ENCODE results near the gene OR2J2. TPM values are rescaled to one million over a fixed set of nuclear protein-coding genes. Genes with fewer than 3 reads are reported as not detected.
"Not testable (repeated sequence)": the region's sequence is repeated elsewhere in the genome, so short reads cannot be mapped to it uniquely, and the experiment has no call there.

OR2J2 gene
- polyA plus RNA-seq, 1 experiment: not detected

GRCh38 chr6:29216528-29216927 is 45.8 kb downstream of the OR2J2 start:
- POLR2A ChIA-PET: no interaction called here
- H3K36me3 ChIP-seq (ENCODE audit: control insufficient read depth, insufficient read depth, low read length): no peaks in the 10 kb centered on the region
- no peak for DNase-seq (ENCODE audit: low read depth)
- H3K4me3 ChIP-seq (ENCODE audit: low read depth, low read length): no peak overlapping the region
- CTCF ChIA-PET: no interaction called here
- no peaks in the 10 kb centered on the region for H3K27me3 ChIP-seq (ENCODE audit: control insufficient read depth, insufficient read depth, low read length)
- TF ChIP-seq CTCF (IDR thresholded peaks at IDR 0.05; ENCODE audit: insufficient read depth, low read depth, low read length): no peak

GRCh38 chr6:29217242-29217641 is 46.5 kb downstream of the OR2J2 start:
- POLR2A ChIA-PET; DNase-seq (ENCODE audit: low read depth); CTCF ChIA-PET: not testable (repeated sequence)

DNA sequence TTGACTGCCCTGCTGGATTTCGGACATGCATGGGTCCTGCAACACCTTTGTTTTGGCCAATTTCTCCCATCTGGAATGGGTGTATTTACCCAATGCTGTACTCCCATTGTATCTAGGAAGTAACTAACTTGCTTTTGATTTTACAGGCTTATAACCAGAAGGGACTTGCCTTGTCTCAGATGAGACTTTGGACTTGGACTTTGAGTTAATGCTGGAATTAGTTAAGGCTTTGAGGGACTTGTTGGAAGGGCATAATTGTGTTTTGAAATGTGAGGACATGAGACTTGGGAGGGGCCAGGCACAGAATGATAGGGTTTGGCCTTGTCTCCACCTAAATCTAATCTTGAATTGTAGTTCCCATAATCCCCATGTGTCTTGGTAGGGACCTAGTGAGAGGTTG is 47.3 kb downstream of the OR2J2 start:
- H3K27me3 ChIP-seq (ENCODE audit: control insufficient read depth, insufficient read depth, low read length); CTCF ChIA-PET; POLR2A ChIA-PET; H3K4me3 ChIP-seq (ENCODE audit: low read depth, low read length); DNase-seq (ENCODE audit: low read depth); H3K36me3 ChIP-seq (ENCODE audit: control insufficient read depth, insufficient read depth, low read length): not testable (repeated sequence)

More at GRCh38 chr6:29217242-29217641, 46.5 kb downstream of the OR2J2 start:
- not testable (repeated sequence) for H3K27me3 ChIP-seq (ENCODE audit: control insufficient read depth, insufficient read depth, low read length); H3K4me3 ChIP-seq (ENCODE audit: low read depth, low read length); H3K36me3 ChIP-seq (ENCODE audit: control insufficient read depth, insufficient read depth, low read length)

Other genes starting within 250 kb of the OR2J2 start
- gene TRIM27, start 246.9 kb upstream of the OR2J2 start, polyA plus RNA-seq (2011; rRNA removed): 47.3 TPM in 2 replicates
- gene ZNF311, start 165.6 kb upstream of the OR2J2 start, polyA plus RNA-seq (2011; rRNA removed): 0.74 and 1.0 TPM in 2 replicates
- gene OR2W1, start 125.7 kb upstream of the OR2J2 start, polyA plus RNA-seq (2011; rRNA removed): not detected in 2 replicates
- not detected in 2 replicates for gene OR2B3, start 83.6 kb upstream of the OR2J2 start, polyA plus RNA-seq (2011; rRNA removed)
- not detected in 2 replicates for gene OR2J1, start 71.4 kb upstream of the OR2J2 start, polyA plus RNA-seq (2011; rRNA removed)
- not detected in 2 replicates for gene OR2J3, start 62.8 kb upstream of the OR2J2 start, polyA plus RNA-seq (2011; rRNA removed)
- gene OR14J1, start 130.8 kb downstream of the OR2J2 start, polyA plus RNA-seq (2011; rRNA removed): not detected in 2 replicates
- not detected in 2 replicates for gene OR5V1, start 198.0 kb downstream of the OR2J2 start, polyA plus RNA-seq (2011; rRNA removed)
- not detected in 2 replicates for gene OR12D3, start 204.4 kb downstream of the OR2J2 start, polyA plus RNA-seq (2011; rRNA removed)
- not detected in 2 replicates for gene OR12D2, start 224.7 kb downstream of the OR2J2 start, polyA plus RNA-seq (2011; rRNA removed)
- not detected in 2 replicates for gene OR12D1, start 244.0 kb downstream of the OR2J2 start, polyA plus RNA-seq (2011; rRNA removed)

All from BJ (cell line).